HFFc6 (cell line): ENCODE measurements around the gene CNTN5. TPM values are rescaled to one million over a fixed set of nuclear protein-coding genes. Genes with fewer than 3 reads are reported as not detected.

Source experiments
- DNase-seq: peaks from one replicate; pipeline ENCODE4 v3.0.0-alpha.2; 2018
- H3K27ac Mint-ChIP-seq: 2 replicates; pipeline ENCODE4 v1.8.0; 2020; ENCODE audit warnings: mild to moderate bottlenecking, mixed read lengths
- H3K27me3 Mint-ChIP-seq: 2 replicates; pipeline ENCODE4 v1.8.0; 2021; ENCODE audit warnings: mild to moderate bottlenecking, moderate library complexity, mixed read lengths; ENCODE audit not compliant: insufficient read depth
- H3K36me3 Mint-ChIP-seq: 2 replicates; pipeline ENCODE4 v1.8.0; 2021; ENCODE audit warnings: low read depth, mixed read lengths
- H3K4me1 Mint-ChIP-seq: 2 replicates; pipeline ENCODE4 v1.8.0; 2020; ENCODE audit warnings: low read depth, mixed read lengths
- H3K4me3 Mint-ChIP-seq: 2 replicates; pipeline ENCODE4 v1.8.0; 2020; ENCODE audit warnings: mild to moderate bottlenecking, moderate library complexity, mixed read lengths
- H3K9me3 Mint-ChIP-seq: 2 replicates; pipeline ENCODE4 v1.8.0; 2020; ENCODE audit warnings: mild to moderate bottlenecking, mixed read lengths
- total RNA-seq, 6 experiments: library from RNA; stranded (reverse); fragmentation: NEBNext Ultra II Directional; extraction: Animal tissue kit (Norgen Biotek cat#: 25700); gene quantifications; 2 replicates in 1 of 6; 3 replicates in 5 of 6; pipeline ENCODE4 v1.2.3, GENCODE V29; 2021
- TF ChIP-seq, protein P1 (sequence below): fragments of 200-600 bp; sonication (generic); IDR thresholded peaks from 2 replicates; pipeline ENCODE4 v1.5.0; 2021; ENCODE audit warnings: antibody characterized with exemption, mild to moderate bottlenecking

Gene CNTN5
- total RNA-seq, 6 experiments from 2014 or later = not detected

DNA sequence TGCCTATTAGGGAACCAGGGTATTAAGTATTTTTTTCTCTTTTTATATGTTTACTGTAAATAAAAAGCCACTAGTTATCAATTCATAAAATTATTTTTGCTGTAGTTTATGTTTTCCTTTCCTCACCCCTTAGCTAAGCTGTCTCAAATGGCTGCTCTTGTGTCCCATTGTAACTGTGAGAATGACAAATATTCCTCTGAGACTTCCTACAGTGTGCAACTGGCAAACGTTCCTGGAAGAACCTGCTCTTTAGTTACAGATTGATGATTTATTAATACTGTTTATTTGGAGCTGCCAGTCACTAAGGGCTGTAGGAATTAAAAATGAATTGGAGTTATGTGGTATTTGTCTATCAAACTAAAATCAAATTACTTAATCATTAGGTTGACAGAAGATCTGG, 990.9 kb downstream of the CNTN5 start:
- peaks cover 51% of the 10 kb centered on the region for H3K9me3 Mint-ChIP-seq

DNA sequence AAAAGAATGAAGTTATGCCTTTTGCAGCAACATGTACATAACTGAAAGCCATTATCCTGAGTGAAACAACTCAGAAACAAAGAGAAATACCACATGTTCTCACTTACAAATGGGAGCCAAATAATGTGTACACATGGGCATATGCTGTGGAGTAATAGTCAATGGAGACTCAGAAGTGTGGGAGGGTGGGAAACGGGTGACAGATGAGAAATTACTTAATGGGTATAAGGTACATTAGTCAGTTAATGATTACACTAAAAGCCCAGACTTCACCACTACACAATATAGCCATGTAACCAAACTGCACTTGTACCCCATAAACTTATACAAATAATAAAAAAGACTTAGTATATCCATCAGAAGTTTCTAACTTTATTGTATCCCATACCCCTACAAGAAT, 992.3 kb downstream of the CNTN5 start:
- no peaks in the 10 kb centered on the region for H3K4me1 Mint-ChIP-seq
- no peak overlapping the region for H3K4me3 Mint-ChIP-seq
- DNase-seq = no peak
- H3K36me3 Mint-ChIP-seq = no peaks in the 10 kb centered on the region
- H3K27ac Mint-ChIP-seq = no peak overlapping the region
- TF ChIP-seq, protein P1, sequence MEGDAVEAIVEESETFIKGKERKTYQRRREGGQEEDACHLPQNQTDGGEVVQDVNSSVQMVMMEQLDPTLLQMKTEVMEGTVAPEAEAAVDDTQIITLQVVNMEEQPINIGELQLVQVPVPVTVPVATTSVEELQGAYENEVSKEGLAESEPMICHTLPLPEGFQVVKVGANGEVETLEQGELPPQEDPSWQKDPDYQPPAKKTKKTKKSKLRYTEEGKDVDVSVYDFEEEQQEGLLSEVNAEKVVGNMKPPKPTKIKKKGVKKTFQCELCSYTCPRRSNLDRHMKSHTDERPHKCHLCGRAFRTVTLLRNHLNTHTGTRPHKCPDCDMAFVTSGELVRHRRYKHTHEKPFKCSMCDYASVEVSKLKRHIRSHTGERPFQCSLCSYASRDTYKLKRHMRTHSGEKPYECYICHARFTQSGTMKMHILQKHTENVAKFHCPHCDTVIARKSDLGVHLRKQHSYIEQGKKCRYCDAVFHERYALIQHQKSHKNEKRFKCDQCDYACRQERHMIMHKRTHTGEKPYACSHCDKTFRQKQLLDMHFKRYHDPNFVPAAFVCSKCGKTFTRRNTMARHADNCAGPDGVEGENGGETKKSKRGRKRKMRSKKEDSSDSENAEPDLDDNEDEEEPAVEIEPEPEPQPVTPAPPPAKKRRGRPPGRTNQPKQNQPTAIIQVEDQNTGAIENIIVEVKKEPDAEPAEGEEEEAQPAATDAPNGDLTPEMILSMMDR = no peak
- H3K9me3 Mint-ChIP-seq = peaks cover 55% of the 10 kb centered on the region
- H3K27me3 Mint-ChIP-seq = no peaks in the 10 kb centered on the region

More for the DNA sequence above, 990.9 kb downstream of the CNTN5 start:
- TF ChIP-seq, protein P1 = no peak
- Mint-ChIP-seq H3K4me1 (no peaks in the 10 kb centered on the region), H3K27me3 (no peaks in the 10 kb centered on the region), H3K27ac (no peak overlapping the region), H3K36me3 (no peaks in the 10 kb centered on the region), H3K4me3 (no peak overlapping the region)
- no peak for DNase-seq

DNA sequence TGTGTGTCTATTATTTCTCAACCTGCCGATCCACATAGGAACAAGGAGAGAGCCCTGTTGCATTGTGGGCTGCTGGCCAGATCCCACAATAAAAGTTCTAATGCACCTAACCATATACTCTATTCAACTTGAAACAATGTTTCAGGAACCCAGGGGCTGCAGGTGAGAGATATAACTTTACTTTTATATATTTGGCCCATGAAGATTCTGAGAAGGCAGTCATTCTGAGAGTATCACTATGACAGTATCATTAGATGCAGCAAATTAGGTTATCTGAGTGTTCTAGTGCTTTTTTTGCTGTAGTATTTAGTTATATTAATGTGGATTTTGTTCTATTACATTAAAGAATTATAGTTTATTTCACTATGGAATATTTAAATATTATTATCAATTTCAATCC, 1011.2 kb downstream of the CNTN5 start:
- no peak for DNase-seq
- no peaks in the 10 kb centered on the region for H3K4me1 Mint-ChIP-seq
- no peaks in the 10 kb centered on the region for H3K36me3 Mint-ChIP-seq
- H3K9me3 Mint-ChIP-seq = peaks cover 33% of the 10 kb centered on the region
- TF ChIP-seq, protein P1 = no peak
- no peak overlapping the region for H3K27ac Mint-ChIP-seq
- H3K27me3 Mint-ChIP-seq = no peaks in the 10 kb centered on the region
- H3K4me3 Mint-ChIP-seq = no peak overlapping the region

DNA sequence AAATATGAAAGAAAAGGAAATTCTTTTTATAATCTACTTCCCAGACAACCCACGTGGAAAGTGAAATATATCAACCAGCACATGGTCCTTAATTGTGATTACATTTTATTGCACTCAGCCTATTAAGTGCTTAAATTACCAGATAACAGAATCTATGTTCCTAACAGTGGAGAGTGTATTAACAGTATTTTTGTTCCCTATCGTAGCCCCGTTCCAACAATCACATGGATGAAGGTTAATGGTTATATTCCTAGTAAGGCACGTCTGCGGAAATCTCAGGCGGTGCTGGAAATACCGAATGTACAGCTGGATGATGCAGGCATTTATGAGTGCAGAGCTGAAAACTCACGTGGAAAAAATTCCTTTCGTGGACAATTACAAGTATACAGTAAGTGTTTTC, 1040.3 kb downstream of the CNTN5 start:
- Mint-ChIP-seq H3K27me3 (no peaks in the 10 kb centered on the region), H3K4me3 (no peak overlapping the region), H3K36me3 (no peaks in the 10 kb centered on the region), H3K27ac (no peak overlapping the region), H3K4me1 (no peaks in the 10 kb centered on the region), H3K9me3 (peaks cover 10% of the 10 kb centered on the region; the same call in 1 of the 2 replicates)
- no peak for DNase-seq
- TF ChIP-seq, protein P1 = no peak

DNA sequence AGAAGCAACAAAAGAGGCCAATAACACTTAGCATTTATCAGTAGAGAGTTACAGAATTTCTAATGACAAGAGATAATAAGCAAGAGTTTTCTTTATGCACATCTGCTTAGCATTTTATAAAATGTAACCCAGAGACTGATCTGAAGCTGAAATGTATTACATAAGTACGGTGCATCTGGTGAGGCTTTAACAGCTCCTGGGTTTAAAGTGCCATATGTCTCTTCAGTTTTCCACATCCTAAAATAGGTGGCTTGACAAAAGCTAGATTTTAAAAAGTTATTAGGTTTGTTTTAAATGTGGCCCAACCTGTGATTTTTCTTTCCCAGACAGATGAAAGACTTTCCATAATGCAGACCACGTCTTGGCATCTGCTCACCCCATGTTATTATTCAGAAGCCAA, 1045.7 kb downstream of the CNTN5 start:
- H3K4me1 Mint-ChIP-seq = no peaks in the 10 kb centered on the region
- no peaks in the 10 kb centered on the region for H3K36me3 Mint-ChIP-seq
- TF ChIP-seq, protein P1 = no peak
- no peak for DNase-seq
- H3K9me3 Mint-ChIP-seq = peaks cover 5% of the 10 kb centered on the region; the same call in 1 of the 2 replicates
- no peak overlapping the region for H3K27ac Mint-ChIP-seq
- no peak overlapping the region for H3K4me3 Mint-ChIP-seq
- H3K27me3 Mint-ChIP-seq = no peaks in the 10 kb centered on the region

DNA sequence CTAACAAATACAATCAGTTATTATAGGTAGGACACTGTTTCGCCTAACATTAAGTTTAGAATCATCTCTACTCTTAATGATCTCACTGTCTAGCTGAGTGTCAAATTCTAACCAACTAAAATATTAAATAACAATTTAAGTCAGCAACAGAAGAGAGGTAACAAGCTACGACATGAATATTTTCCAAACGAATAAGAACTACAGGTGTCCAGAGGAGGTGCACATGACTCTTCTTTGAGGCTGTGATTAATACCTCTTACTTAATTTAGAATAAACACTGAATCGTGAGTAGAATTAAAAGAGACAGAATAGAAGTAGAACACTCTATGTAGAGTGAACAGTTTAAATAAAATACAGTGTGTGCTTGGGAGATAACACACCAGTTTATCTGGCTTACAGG, 1047.4 kb downstream of the CNTN5 start:
- no peak for DNase-seq
- H3K4me1 Mint-ChIP-seq = no peaks in the 10 kb centered on the region
- H3K9me3 Mint-ChIP-seq = peaks cover 8% of the 10 kb centered on the region; the same call in 1 of the 2 replicates
- TF ChIP-seq, protein P1 = no peak
- no peak overlapping the region for H3K27ac Mint-ChIP-seq
- no peak overlapping the region for H3K4me3 Mint-ChIP-seq
- H3K36me3 Mint-ChIP-seq = no peaks in the 10 kb centered on the region
- no peaks in the 10 kb centered on the region for H3K27me3 Mint-ChIP-seq
